OCI-LY1 (cell line): Measurements from ENCODE around the gene LRRC28.

Source experiments
- EZH2 ChIP-seq: fragments of 200-600 bp; sonication (generic), shearing (Covaris generic); IDR thresholded peaks from 2 replicates; pipeline ENCODE4 v1.8.0; 2017; ENCODE audit warnings: borderline replicate concordance, mixed run types, mild to moderate bottlenecking, antibody characterized with exemption, low read length, moderate library complexity, mixed read lengths
- TF ChIP-seq, protein P1 (sequence below): fragments of 200-600 bp; sonication (generic), shearing (Covaris generic); IDR thresholded peaks from 2 replicates; pipeline ENCODE4 v1.5.1; 2017; ENCODE audit warnings: mild to moderate bottlenecking, antibody characterized with exemption, low read length, moderate library complexity, mixed read lengths

DNA sequence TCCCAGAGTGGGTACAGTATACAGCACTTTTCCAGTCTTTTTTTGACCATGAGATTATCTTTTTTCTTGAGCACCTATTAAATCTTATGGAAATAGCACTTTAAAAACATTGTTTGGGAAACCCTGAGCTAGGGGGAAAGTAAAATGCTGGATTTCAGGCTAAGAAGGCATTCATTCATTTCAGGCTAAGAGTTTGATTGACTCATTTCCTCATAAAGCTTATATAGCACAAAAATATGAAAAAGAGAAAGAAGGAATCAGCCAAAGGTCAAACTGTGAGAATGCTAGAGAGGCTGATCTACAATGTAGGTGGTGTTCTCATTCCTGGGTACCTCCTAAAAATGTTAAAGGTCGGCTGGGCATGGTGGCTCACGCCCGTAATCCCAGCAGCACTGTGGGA lies 12.4 kb upstream of the LRRC28 start:
- TF ChIP-seq, protein P1, sequence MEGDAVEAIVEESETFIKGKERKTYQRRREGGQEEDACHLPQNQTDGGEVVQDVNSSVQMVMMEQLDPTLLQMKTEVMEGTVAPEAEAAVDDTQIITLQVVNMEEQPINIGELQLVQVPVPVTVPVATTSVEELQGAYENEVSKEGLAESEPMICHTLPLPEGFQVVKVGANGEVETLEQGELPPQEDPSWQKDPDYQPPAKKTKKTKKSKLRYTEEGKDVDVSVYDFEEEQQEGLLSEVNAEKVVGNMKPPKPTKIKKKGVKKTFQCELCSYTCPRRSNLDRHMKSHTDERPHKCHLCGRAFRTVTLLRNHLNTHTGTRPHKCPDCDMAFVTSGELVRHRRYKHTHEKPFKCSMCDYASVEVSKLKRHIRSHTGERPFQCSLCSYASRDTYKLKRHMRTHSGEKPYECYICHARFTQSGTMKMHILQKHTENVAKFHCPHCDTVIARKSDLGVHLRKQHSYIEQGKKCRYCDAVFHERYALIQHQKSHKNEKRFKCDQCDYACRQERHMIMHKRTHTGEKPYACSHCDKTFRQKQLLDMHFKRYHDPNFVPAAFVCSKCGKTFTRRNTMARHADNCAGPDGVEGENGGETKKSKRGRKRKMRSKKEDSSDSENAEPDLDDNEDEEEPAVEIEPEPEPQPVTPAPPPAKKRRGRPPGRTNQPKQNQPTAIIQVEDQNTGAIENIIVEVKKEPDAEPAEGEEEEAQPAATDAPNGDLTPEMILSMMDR, result no peak
- no peak for TF ChIP-seq EZH2
